AG04449 (cell line): ENCODE data around the gene LZTS2.

Source experiments
- CTCF ChIA-PET: fragments of 350-600 bp; formaldehyde crosslinking; extraction: SDS; loops from one replicate; lab custom pipeline; 2021; ENCODE audit warnings: antibody characterized with exemption; lab: Yijun Ruan, JAX
- POLR2A ChIA-PET: fragments of 400-600, 350-600 bp; formaldehyde crosslinking; extraction: SDS; loops from one replicate; lab custom pipeline; 2020; ENCODE audit warnings: antibody characterized with exemption, inconsistent platforms; lab: Yijun Ruan, JAX
- DNase-seq: peaks from one replicate; pipeline ENCODE4 v3.0.0-alpha.2; 2010; ENCODE audit warnings: low read depth, low spot score
- H3K4me3 ChIP-seq: 2 replicates; pipeline ENCODE4 v1.5.1; 2011; ENCODE audit warnings: low read depth, mild to moderate bottlenecking, control low read depth, low read length
- CTCF ChIP-seq: IDR thresholded peaks from one replicate; pipeline ENCODE4 v1.5.1; 2011; ENCODE audit warnings: mild to moderate bottlenecking, moderate library complexity, low read length, control low read depth, inconsistent platforms; ENCODE audit not compliant: insufficient read depth; ENCODE audit errors: missing control alignments

Gene LZTS2

GRCh38 chr10:101055411-101055810, 55.8 kb downstream of the LZTS2 start:
- POLR2A ChIA-PET, result no interaction called here
- CTCF ChIA-PET, result interaction anchor here (0.6 to 35.4 kb wide), 7 partner anchors 0 to 99 kb away, joined by 3 to 1481 read pairs (median 9); partner anchors contain the start of genes KAZALD1, PDZD7 and SFXN3
- TF ChIP-seq CTCF, result no peak
- H3K4me3 ChIP-seq, result no peak overlapping the region
- no peak for DNase-seq

GRCh38 chr10:101056365-101057151, 57.0 kb downstream of the LZTS2 start:
- CTCF ChIA-PET, result interaction anchor here (0.6 to 35.4 kb wide), 8 partner anchors 1 to 85 kb away, joined by 3 to 1481 read pairs (median 114); partner anchors contain the start of genes KAZALD1, PDZD7 and SFXN3
- no peak for TF ChIP-seq CTCF
- POLR2A ChIA-PET, result no interaction called here
- H3K4me3 ChIP-seq, result no peak overlapping the region
- DNase-seq, result no peak
